IPS DF 19.7 (cell line): ENCODE results near the gene BRD9.
"Not testable (repeated sequence)": the region's sequence is repeated elsewhere in the genome, so short reads cannot be mapped to it uniquely, and the experiment has no call there.

Experiments used
- DNase-seq: peaks from one replicate; pipeline ENCODE4 v3.0.0-alpha.2; 2013; ENCODE audit warnings: low read depth, low spot score

BRD9 gene

DNA sequence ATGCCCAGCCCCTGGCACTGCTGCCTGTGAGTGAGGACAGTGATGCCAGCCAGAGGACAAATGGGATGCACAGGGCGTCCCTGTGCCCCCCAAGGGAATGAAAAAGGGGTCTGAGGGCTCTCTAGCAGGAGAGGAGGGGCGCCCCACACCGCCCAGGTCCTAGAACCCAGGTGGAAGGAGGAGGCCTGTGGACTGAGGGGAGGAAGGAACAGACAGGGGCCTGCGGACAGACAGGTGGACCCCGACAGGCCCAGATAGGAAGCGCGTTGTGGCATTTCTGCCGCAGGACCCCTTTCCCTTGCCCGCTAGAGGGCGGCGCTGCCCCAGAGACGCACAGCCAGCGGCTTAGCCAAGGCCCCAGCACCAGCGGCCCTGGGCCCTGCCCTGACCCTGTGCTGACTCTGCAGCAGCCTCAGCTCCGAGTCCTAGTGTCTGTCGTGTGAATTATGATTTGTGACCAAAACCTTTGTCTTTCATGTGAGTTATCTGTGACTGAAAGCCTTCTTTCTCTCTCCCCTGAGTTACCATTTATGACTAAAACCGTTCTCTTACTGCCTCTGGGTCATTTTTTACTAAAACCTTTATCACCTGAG lies 30.8 kb upstream of the BRD9 start:
- peak; percentile 45 for DNase-seq

DNA sequence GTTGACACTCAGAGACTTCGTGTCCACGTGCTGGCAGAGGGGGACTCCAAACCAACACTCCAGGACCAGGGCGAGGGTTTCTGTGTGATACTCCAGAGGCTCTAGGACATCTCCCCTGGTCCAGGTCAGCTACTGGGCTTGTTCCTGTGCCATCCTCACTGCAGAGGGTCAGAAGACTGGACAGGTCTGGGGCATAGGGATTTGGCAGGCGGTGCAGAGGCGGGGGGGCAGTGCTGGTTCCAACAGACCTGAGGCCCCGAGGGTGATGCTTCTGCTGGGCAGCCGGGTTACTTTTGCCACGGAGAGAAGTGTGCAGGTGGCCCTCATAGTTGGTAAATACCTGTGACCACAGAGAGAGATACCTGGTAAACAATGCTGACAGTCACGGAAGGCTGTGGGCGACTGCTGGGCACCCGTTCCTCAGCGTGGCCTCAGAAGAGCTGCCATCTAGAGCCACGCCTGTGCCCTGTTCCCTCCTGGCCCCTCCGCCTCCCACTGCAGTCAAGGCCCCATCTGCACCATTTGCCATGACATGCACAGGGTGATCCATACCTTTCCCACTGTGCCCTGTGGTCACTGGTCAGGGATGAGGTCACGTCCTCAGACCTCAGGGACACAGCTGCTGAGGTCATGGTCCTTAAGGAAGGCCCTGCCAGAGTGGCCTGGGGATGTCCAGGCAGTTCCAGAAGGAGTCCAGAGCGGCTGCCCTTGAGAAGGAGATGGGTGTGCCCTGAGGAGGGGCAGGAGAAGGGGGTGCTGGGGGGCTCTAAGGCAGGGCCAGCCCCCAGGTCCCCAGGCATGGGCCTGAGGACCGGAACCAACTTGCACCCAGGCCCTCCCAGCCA lies 30.1 kb upstream of the BRD9 start:
- no peak for DNase-seq

DNA sequence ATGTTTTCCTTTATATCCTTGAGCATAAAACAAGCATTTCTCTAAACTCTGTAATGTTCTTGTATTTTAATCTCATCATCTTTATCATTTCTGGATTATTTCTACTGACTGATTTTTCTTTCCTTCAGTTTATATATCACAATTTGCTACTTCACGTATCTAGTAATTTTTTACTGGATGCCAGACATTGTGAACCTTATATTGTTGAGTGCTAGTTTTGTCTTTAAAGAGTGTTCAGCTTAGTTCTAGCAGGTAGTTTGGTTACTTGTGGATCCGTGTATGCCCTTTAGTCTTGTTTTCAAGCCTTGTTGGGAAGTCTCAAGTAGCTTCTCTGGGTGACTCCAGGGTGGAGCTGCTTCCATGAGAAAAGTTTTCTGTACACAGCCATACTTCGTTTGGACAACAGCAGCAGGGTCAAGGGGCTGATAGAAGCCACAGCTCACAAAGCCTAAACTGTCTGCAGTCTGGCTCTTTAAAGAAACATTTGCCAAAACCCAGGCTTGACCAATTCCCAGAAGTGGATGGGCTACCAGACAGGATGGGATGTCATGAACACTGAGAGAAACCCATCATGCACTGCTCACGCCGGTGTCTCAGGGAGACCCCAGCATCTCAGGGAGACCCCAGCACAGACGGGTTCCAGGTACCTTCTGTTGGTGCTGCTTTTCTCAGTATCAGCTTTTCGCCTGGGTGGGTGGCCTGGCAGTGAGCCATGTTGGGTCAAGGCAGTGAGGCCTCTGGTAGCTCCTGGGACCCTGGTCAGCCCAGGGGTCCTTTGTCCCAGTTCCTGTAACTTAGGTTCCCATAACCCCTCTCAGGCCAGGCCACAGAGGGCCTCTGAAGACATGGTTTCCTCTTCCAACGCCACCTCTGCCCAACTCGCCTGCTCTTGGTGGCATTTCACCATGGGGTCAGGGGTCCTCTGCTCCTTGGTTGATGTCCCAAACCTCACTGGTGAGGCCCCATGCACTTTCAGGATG lies 29.1 kb upstream of the BRD9 start:
- DNase-seq, result no peak

DNA sequence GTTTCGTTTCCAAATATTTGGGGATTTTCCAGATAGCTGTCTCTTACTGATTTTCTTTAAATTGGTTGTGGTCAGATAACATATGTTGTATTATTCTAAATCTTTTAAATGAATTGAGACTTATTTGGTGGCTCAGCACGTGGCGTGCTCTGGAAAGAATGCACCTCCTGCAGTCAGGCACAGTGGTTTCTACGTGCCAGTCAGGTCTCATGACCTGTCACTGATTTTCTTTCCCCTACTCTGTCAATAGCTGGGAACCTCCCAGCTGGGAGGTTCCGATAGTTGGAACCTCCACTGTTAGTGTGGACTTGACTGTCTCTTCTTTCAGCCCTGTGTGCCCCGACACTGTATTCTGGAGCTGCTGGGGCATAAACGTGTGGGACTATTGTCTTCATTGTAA lies 27.7 kb upstream of the BRD9 start:
- no peak for DNase-seq

DNA sequence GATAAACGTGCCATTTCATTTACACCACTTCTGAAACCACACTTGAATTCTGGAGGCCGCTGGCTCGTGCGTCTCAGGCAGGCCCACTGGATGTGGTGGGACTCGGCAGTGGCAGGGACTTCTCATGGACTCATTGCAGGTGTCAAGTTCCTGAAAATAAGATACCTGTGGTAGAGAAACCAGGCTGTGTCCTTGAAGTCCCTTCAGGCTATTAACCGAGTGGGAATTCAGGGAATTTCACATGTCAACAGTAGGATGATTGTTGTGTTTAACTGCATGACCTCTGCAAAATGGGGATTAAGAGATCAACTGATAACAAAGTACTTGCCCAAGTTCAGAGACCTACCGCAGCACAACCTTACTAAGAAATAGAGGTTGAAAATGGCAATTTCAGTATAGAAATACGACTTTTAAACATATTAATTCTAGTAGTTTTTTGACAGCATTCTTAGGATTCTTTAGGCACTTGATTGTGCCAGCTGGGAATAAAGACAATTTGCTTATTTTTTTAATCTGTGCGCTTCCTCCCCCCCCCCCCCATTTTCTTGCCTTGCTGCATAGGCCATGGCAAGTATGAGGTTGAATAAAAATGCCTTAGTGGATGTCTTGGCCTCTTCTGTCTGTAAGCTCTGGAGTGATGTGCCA lies 26.9 kb upstream of the BRD9 start:
- no peak for DNase-seq

DNA sequence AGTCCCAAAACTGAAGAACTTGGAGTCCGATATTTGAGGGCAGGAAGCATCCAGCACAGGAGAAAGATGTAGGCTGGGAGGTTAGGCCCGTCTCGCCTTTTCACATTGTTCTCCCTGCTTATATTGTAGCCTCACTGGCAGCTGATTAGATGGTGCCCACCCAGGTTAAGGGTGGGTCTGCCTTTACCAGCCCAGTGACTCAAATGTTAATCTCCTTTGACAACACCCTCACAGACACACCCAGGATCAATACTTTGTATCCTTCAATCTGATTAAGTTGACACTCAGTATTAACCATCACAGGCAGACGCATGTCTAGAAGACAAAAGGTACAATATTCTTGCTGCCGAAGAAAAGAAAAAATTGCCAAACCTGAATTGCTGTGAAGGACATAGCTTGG lies 26.1 kb upstream of the BRD9 start:
- DNase-seq, result not testable (repeated sequence)

DNA sequence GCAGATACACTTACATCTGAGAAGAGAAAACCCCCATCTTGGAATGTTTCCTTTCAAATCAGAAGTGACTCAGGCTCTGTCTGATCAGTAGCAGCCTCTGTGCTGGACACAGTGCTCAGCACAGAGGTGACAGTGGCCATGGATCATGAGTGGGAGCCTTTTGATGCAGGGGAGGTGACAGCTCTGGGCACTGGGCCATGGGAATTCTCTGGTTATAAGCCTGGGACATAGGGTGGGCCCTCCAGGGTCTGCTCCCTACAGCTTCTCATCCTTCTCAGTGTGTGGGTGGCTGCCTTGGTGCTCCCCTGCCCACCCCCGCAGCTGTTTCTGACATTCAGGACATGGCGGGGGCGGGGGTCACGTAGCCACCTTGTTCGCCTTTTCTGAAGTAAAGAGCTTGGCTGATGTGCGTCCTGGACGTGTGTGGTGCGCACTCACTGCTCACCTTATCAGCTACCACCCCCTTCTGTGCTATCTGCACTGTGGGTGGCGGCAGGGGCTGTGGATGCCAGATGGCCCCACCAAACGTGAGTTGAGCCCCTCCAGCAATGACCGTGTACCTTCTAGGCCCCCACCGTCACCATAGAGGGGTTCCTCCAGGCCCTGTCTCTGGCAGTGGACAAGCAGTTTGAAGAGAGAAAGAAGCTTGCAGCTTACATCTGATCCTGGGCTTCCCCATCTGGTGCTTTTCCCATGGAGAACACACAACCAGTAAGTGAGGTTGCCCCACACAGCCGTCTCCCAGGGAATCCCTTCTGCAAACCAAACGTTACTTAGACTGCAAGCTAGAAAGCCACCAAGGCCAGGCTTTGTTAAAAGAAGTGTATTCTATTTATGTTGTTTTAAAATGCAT lies 24.1 kb upstream of the BRD9 start:
- no peak for DNase-seq

DNA sequence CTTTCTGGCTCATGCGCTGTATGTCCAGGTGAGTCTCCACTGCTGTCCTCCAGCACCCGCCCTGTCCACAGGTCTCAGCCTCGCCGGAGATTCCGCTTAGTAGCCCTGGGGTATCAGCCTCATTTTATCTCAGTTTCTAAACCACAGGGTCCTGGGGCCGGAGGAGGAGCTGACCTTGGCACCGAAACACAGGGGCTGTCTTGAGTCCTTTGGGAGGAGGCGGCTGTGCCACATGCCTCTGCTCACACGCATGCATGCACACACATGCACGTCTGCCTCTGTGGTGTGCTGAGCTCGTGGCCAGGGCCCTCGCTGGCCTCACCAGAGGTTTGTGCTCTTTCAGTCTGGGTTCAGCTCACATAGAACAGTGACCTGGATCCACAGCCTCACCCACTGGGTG lies 23.3 kb upstream of the BRD9 start:
- no peak for DNase-seq

DNA sequence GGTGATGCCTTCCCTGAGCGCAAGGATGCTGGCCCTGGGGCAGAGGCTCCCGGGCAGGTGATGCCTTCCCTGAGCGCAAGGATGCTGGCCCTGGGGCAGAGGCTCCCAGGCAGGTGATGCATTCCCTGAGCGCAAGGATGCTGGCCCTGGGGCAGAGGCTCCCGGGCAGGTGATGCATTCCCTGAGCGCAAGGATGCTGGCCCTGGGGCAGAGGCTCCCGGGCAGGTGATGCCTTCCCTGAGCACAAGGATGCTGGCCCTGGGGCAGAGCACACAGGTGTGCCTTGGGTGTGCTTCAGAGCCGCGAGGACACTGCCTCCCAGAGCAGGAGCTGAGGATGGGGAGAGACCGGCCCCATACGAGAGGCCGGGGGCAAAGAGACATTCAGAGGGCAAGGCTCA lies 22.7 kb upstream of the BRD9 start:
- DNase-seq, result not testable (repeated sequence)

DNA sequence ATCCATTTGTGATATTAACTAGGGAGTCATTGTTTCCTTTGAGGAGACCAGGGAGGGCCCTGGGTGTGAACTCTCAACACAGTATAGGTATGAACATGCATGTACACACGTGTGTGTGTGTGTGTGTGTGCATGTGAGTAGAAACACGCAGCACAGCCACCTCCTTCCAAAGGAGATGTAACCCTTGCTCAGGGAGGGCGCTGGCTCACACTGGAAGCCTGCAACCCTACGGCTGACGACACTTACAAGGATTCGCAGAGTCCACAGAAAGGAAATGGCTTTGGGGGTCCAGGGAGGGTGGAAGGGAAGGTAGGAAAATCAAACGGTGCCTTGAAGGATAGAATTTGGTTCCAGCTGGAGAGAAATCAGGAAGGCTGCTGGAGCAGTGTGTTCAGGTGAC lies 22.0 kb upstream of the BRD9 start:
- DNase-seq, result no peak

DNA sequence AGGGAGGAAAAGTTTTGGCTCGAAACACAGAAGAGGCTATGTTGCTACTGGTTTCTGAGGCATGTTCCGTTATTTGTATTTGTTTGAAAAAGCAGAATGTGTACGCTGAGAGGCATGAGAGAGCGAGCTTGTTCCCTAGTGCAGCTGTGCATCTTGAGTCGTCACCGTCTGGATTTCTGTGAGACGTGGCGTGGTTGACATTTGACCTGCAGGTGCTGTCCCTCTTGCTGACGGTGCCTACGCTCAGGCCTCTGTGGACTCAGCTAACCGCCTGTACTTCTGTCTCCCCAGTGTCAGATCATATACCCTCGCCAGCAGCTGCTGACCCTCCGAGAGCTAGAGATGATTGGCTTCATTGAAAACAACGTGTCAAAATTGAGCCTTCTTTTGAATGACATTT lies 21.6 kb upstream of the BRD9 start:
- no peak for DNase-seq

DNA sequence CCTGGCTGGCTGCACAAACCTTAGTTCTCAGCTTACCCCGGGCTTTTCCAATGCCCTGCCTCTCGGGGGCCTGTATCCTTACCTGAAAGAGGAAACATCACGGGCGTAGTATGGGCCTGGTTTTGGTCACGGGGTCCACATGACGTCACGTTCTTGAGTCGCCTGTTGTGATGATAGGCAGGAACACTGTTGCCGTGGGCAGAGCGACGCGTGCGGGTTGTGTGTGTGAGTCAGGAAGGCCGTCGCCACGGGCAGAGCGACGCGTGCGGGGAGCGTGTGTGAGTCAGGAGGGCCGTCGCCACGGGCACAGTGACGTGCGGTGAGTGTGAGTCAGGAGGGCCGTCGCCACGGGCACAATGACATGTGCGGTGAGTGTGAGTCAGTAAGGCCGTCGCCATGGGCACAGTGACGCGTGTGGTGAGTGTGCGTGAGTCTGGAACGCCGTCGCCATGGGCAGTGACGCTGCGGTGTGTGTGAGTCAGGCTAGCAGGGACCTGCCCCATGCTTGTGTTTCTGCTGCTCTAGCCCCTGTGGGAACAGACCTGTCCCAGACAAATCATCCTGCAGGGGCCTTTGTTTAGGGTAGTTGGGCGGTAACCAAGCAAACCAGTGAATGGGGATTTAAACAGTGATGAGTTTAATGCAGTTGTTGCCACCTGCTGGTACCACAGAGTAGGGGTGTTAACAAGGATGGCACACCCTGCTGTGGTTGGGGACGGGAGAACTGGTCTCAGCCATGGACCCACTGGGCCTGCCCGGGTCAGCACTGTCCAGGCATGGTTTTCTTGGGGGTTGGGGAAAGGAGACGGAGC lies 19.9 kb upstream of the BRD9 start:
- DNase-seq, result no peak

DNA sequence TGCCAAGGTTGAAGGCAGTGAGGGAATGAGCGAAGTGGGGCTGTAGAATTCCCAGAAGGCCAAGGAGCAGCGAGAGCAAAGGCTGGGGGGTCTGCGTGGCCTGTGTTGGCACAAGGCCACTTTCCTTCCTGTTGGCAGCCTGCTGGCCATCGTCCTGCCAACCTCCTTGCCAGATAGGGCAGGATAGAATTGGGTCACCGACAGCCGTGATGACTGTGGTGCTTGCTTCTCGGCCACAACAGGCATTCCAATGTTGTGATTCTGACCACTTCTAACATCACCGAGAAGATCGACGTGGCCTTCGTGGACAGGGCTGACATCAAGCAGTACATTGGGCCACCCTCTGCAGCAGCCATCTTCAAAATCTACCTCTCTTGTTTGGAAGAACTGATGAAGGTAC lies 19.0 kb upstream of the BRD9 start:
- no peak for DNase-seq

DNA sequence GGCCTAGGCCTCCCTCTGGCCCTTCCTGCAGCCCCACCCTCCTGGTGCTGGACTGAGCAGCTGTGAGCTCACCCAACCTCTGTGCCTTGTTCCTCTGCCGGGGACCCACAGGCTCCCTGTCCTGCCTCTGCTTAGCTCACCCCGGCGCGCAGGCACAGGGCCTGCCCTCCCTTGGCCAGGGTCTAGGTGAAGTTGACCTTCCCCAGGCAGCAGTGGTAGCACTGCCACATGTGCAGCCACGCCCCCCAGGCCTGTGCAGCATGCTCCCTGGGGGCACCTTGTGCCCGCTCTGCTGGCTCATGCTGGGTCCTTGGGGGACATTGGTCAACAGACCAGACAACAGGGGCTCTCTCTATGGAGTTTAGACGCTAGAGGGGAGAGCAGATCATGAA lies 18.2 kb upstream of the BRD9 start:
- no peak for DNase-seq

DNA sequence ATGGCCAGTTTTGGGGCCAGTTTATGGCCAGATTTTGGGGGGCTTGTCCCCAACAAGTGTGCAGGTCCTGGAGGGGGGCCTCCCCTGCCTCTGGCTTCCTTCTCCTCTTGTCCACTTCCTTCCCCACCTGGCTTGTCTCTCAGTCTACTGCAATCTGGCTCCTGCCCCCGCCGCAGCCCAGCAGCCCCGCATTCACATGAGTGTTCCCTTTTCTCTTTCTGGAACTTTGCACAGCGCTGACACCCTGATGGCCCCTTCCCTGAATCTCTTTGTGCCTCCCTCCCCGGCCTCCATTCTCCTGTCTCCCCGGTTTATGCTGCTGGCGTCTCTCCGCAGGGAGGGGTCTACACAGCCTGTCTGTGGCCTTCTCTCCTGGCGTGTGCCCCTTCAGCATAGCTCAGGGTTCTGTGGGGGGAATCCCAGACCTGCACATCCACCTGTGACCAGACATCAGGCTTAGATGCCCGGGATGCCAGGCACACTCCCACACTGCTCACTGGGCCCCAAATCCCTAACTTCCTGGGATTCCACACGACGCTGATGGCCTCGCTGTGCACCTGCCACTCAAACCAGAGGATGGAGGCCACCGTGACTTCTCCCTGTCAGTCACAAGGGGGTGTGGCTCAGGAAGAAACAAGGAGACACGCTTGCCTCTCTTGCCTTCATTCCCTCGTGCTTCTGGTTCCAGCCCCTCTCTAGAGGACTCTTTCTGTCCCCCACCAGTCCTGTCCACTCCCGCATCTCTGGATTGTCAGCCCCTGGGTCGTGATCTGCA lies 17.6 kb upstream of the BRD9 start:
- no peak for DNase-seq

DNA sequence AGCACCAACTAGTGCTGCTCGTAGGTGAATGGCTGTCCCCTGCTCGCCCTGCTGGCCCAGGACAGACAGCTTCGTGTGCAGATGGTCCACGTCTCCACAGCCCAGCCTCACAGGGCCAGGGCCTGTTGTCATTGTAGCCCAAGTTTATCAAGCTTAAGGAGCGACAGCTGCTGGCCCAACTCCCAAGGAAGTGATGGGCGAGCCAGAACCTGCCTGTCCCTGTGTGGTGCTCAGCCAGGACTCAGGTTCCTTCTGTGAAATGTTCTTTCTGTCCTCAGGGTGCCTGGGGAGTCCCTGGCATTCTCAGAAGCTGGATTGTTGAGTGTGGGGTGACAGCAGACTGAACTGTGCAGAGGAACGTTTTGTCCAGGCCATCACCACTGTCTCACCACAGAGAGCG lies 16.5 kb upstream of the BRD9 start:
- no peak for DNase-seq

DNA sequence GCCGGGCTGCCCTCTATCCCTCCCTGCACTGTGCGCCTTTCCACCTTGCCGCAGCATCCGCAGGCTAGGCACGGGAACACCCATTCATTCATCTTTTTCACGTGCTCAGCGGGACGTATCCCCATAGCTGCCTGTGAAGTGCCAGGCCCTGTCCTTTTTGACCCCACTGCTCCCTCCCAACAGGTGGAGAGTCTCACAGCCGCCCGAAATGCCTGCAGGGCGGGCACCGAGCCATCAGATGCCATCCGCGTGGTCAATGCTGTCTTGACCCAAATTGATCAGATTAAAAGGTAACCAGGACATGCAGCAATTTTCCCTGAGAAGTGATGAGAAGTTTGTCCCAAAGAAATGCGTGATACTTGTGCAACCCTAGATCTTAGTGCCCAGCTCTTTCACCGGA lies 15.6 kb upstream of the BRD9 start:
- no peak for DNase-seq

DNA sequence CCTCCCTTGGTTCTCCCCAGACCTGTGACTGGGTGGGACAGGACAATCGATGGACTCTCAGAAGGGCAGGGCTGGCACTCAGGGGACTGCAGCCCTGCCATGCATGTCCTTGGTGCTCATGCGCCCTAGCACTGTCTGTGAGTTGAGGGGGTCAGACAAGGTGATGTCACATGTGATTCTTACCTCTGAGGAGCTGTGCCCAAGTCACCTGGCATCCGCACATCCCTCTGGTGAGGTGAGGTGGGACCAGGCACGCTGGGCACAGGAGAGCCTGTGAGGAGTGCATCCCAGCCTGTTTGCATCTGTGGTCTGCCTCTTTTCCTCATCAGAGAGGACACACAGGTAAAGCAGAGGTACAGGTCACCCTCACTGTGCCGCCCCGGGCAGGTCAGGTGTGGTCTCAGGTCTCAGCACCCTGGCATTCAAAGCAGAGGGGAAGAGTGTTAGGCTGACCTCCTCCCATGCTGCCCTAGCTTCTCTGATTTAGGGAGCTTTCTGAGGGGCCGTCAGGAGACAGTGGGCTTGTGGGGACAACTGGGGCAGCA lies 14.8 kb upstream of the BRD9 start:
- DNase-seq, result no peak

DNA sequence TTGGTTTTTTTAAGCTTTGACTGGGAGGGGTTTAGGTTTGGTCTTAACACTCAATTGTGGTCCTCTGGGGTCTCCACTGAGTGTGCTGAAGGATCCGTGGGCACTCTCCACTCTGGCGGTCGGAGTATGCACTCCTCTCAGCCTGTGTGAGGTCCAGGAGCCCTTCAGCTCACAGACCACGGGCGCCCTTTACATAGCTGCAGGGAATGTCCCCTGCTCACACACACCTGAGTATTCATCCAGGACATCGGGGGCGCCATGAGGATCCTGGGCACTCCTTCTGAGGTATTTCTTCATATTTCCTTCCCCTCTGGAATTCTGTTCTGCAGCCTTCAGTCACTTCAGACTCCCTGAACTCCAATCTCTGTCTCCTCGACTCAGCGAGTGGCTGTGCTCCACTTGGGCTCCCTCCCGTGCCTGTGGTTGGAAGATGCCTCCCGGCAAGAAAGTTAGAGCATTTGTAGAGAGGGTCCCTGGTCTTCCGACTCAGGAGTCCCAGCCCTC lies 12.6 kb upstream of the BRD9 start:
- DNase-seq, result no peak
